HCT116 (cell line): ENCODE data around the gene MYO16.

Source experiments
- ELF1 ChIP-seq: IDR thresholded peaks from 2 replicates; pipeline ENCODE4 v1.6.1; 2012; ENCODE audit warnings: low read depth, borderline replicate concordance
- EZH2phosphoT487 ChIP-seq: fragments of 200-600 bp; IDR thresholded peaks from 2 replicates; pipeline ENCODE4 v1.6.1; 2018; ENCODE audit warnings: antibody characterized with exemption, borderline replicate concordance
- FOSL1 ChIP-seq: IDR thresholded peaks from 2 replicates; pipeline ENCODE4 v1.6.1; 2012; ENCODE audit warnings: low read depth
- JUND ChIP-seq: IDR thresholded peaks from 2 replicates; pipeline ENCODE4 v1.6.1; 2012
- POLR2A ChIP-seq: IDR thresholded peaks from 2 replicates; pipeline ENCODE4 v1.7.0; 2011; ENCODE audit warnings: borderline replicate concordance; ENCODE audit not compliant: insufficient read depth, insufficient read length; ENCODE audit errors: extremely low read depth
- POLR2AphosphoS5 ChIP-seq: IDR thresholded peaks from 2 replicates; pipeline ENCODE4 v1.6.1; 2011; ENCODE audit warnings: mild to moderate bottlenecking, low read depth, low read length, moderate library complexity
- SP1 ChIP-seq: IDR thresholded peaks from 2 replicates; pipeline ENCODE4 v1.6.1; 2012; ENCODE audit warnings: low read depth
- TCF7L2 ChIP-seq: IDR thresholded peaks from 2 replicates; pipeline ENCODE4 v1.7.0; 2011; ENCODE audit warnings: borderline replicate concordance, inconsistent platforms; ENCODE audit not compliant: insufficient read depth, insufficient read length; ENCODE audit errors: extremely low read depth
- TF ChIP-seq, protein P1 (sequence below), 3 experiments: fragments of 200-600 bp in 1 of 3; sonication (generic) in 1 of 3; IDR thresholded peaks in 2 of 3; conservative IDR thresholded peaks in 1 of 3; 2 replicates each; pipeline ENCODE4 v1.5.1; 2012 to 2017; ENCODE audit warnings: low read depth in 2 of 3, low read length in 2 of 3, antibody characterized with exemption in 1 of 3, borderline replicate concordance in 1 of 3, control low read depth in 1 of 3, mild to moderate bottlenecking in 1 of 3, mixed read lengths in 1 of 3, mixed run types in 1 of 3, moderate library complexity in 1 of 3; ENCODE audit not compliant: insufficient read depth in 1 of 3
- TF ChIP-seq, protein P2 (sequence below): IDR thresholded peaks from 2 replicates; pipeline ENCODE4 v1.6.1; 2012; ENCODE audit warnings: low read depth

DNA sequence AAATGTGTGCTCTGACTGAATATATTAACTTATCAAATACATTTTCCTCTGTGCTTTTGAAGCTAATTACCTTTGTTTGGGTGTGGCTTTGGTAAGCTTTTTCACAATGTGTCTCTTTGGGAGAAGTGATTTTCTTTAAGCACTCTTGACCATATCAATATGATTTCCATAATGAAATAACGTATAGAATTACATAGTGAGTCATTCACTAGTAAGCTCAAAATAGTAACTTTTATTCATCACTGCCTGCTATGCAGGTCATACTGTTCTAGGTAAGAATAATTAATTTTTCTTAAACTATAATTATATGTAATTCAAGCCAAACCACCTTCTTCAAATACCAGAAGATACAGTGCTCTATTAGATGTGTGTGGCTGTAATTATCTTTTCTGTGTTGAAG is 480.7 kb downstream of the MYO16 start:
- TF ChIP-seq EZH2phosphoT487: no peak
- no peak for TF ChIP-seq POLR2A
- TF ChIP-seq, protein P1, sequence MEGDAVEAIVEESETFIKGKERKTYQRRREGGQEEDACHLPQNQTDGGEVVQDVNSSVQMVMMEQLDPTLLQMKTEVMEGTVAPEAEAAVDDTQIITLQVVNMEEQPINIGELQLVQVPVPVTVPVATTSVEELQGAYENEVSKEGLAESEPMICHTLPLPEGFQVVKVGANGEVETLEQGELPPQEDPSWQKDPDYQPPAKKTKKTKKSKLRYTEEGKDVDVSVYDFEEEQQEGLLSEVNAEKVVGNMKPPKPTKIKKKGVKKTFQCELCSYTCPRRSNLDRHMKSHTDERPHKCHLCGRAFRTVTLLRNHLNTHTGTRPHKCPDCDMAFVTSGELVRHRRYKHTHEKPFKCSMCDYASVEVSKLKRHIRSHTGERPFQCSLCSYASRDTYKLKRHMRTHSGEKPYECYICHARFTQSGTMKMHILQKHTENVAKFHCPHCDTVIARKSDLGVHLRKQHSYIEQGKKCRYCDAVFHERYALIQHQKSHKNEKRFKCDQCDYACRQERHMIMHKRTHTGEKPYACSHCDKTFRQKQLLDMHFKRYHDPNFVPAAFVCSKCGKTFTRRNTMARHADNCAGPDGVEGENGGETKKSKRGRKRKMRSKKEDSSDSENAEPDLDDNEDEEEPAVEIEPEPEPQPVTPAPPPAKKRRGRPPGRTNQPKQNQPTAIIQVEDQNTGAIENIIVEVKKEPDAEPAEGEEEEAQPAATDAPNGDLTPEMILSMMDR (IDR thresholded peaks at IDR 0.05 in 2 of 3, conservative IDR thresholded peaks at IDR 0.05 in 1 of 3; ENCODE audit: borderline replicate concordance in 1 of 3, insufficient read depth in 1 of 3, low read depth in 2 of 3, low read length in 2 of 3): no peak
- no peak for TF ChIP-seq SP1
- TF ChIP-seq POLR2AphosphoS5: no peak
- TF ChIP-seq ELF1: no peak
- TF ChIP-seq, protein P2, sequence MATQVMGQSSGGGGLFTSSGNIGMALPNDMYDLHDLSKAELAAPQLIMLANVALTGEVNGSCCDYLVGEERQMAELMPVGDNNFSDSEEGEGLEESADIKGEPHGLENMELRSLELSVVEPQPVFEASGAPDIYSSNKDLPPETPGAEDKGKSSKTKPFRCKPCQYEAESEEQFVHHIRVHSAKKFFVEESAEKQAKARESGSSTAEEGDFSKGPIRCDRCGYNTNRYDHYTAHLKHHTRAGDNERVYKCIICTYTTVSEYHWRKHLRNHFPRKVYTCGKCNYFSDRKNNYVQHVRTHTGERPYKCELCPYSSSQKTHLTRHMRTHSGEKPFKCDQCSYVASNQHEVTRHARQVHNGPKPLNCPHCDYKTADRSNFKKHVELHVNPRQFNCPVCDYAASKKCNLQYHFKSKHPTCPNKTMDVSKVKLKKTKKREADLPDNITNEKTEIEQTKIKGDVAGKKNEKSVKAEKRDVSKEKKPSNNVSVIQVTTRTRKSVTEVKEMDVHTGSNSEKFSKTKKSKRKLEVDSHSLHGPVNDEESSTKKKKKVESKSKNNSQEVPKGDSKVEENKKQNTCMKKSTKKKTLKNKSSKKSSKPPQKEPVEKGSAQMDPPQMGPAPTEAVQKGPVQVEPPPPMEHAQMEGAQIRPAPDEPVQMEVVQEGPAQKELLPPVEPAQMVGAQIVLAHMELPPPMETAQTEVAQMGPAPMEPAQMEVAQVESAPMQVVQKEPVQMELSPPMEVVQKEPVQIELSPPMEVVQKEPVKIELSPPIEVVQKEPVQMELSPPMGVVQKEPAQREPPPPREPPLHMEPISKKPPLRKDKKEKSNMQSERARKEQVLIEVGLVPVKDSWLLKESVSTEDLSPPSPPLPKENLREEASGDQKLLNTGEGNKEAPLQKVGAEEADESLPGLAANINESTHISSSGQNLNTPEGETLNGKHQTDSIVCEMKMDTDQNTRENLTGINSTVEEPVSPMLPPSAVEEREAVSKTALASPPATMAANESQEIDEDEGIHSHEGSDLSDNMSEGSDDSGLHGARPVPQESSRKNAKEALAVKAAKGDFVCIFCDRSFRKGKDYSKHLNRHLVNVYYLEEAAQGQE: no peak
- no peak for TF ChIP-seq FOSL1
- TF ChIP-seq TCF7L2: no peak
- TF ChIP-seq JUND: no peak
